HepG2 (cell line): ENCODE results near the gene NXN.

ENCODE experiments used
- CTCF ChIP-seq: sonication (generic); formaldehyde crosslinking; IDR thresholded peaks from 2 replicates; pipeline ENCODE4 v1.5.0; 2020; ENCODE audit warnings: mild to moderate bottlenecking, missing genetic modification reagents, moderate library complexity
- EZH2 ChIP-seq: conservative IDR thresholded peaks from 2 replicates; pipeline ENCODE4 v1.6.1; 2012; ENCODE audit warnings: mild to moderate bottlenecking, low read depth, low read length, moderate library complexity
- POLR2A ChIP-seq, 2 experiments: IDR thresholded peaks; 2 replicates each; pipeline ENCODE4 v1.6.1; 2011; ENCODE audit warnings: low read depth in 2 of 2, low read length in 2 of 2, mild to moderate bottlenecking in 1 of 2, moderate library complexity in 1 of 2; ENCODE audit not compliant: insufficient read depth in 1 of 2
- ZNF331 ChIP-seq: sonication (generic); formaldehyde crosslinking; IDR thresholded peaks from 2 replicates; pipeline ENCODE4 v1.4.0; 2020; ENCODE audit warnings: missing genetic modification reagents

DNA sequence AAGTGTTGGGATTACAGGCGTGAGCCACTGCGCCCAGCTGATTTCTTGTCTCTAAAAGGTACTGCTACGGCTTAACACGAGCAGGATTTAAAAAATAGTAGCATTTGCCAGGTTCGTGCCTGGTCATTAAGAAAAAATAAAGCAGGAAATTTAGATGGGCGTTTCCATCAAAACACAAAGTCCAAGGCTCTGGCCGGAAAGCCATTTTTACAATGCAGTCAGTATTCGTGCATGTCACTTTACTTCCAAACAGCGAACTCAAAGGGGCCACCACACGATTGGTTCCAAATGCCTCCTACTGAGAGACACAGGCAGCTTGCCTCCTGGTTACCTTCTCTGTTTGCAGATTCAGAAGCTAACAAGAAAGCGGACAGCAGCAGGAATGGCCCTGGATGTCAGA is 131.2 kb downstream of the NXN start:
- TF ChIP-seq EZH2 (no peak), POLR2A (IDR thresholded peaks at IDR 0.05; ENCODE audit: insufficient read depth in 1 of 2, low read depth in 2 of 2, low read length in 2 of 2) (no peak), CTCF (CRISPR knock-in tag) (no peak), ZNF331 (CRISPR knock-in tag) (no peak)
